ENCODE results near the gene ARHGEF37.

Gene ARHGEF37

DNA sequence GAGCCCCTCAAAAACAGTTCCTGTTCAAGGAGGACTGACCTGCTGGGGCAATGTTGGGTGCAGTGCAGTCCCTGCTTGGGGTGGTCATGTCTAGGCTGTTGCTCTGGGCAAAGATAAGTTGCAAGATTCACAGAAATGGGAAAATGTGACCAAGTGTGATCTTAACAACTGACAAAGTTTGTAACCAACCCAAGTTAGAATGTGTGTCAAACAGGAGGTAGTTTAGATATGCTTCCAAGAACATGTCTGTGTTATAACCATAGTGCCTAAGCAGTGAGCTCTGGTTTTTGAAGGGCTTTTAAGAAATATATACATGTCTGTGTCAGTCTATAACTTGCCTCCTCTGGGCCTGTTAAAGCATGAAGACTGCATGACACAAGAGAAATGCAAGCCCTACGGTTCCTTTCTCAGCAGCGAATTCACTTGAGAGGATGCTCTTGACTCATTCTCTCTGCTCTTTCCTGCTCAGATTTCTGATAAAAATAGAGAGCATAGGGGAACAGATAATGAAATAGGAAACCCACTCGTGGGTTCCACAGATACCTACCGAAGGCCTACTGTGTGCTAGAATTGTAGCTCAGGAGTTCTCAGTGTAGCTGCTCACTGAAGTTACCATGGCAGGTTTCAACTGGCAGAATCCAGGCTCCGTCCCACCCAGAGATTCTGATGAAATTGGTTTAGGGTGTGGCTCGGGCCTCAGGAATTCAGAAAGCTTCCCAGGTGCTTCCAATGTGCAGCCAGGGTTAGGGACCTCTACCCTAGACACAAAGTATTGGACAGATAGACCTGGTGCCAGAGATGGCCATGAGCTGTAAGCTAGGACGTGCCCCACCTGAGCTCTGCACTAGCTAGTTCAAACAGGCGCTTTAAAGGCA, 52.4 kb downstream of the ARHGEF37 start:
- DNase-seq (ENCODE audit: insufficient read length) (no peak), FAIRE-seq (no peak)
- no peak for TF ChIP-seq TAF1 (IDR thresholded peaks at IDR 0.05; ENCODE audit: borderline replicate concordance, low read depth, low read length)
- no peak for TF ChIP-seq POLR2AphosphoS5 (IDR thresholded peaks at IDR 0.05; ENCODE audit: low read depth, low read length)
- TF ChIP-seq POLR2A (IDR thresholded peaks at IDR 0.05; ENCODE audit: low read depth, low read length) = no peak

- DNase-seq (ENCODE audit: insufficient read length) (no peak), FAIRE-seq (no peak)
- TF ChIP-seq POLR2A (IDR thresholded peaks at IDR 0.05; ENCODE audit: low read depth, low read length) (no peak), TAF1 (IDR thresholded peaks at IDR 0.05; ENCODE audit: borderline replicate concordance, low read depth, low read length) (no peak), POLR2AphosphoS5 (IDR thresholded peaks at IDR 0.05; ENCODE audit: low read depth, low read length) (no peak)
These were observed 54.1 kb downstream of the ARHGEF37 start for GRCh38 chr5:149635394-149635793.

DNA sequence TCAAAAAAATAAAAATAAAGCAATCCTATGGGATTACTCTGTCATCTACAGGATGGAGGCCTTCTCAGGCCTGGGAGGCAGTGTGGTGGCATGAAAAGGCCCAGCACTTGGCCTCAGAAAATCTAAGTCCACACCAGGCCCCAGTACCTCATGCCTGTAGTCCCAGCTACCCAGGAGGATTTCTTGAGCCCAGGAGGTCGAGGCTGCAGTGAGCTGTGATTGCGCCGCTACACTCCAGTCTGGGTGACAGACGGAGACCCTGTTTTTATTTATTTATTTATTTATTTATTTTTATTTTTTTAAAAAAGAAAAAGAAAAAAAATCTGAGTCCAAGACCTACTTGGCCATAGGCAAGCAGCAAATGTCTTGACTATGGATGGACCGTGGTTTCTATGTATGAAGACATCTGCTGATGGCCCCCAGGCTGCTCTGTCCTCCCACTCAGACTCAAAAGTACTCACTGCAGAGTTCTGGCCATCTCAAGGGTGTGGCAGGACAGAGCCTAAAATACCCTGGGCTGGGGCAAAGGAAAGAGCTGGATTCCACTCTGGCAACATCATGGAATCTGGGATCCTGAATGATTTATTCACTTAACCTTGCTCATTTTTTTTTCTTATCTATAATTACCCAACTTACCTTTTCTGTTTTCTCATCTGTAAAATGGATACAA, 55.0 kb downstream of the ARHGEF37 start:
- DNase-seq (ENCODE audit: insufficient read length) (no peak), FAIRE-seq (no peak)
- TF ChIP-seq POLR2AphosphoS5 (IDR thresholded peaks at IDR 0.05; ENCODE audit: low read depth, low read length) (no peak), TAF1 (IDR thresholded peaks at IDR 0.05; ENCODE audit: borderline replicate concordance, low read depth, low read length) (no peak), POLR2A (IDR thresholded peaks at IDR 0.05; ENCODE audit: low read depth, low read length) (no peak)

- TF ChIP-seq POLR2A (IDR thresholded peaks at IDR 0.05; ENCODE audit: low read depth, low read length) (no peak), POLR2AphosphoS5 (IDR thresholded peaks at IDR 0.05; ENCODE audit: low read depth, low read length) (no peak), TAF1 (IDR thresholded peaks at IDR 0.05; ENCODE audit: borderline replicate concordance, low read depth, low read length) (no peak)
- DNase-seq (ENCODE audit: insufficient read length) (no peak), FAIRE-seq (peak; percentile 89)
These were observed 55.6 kb downstream of the ARHGEF37 start for GRCh38 chr5:149636861-149637246.

- FAIRE-seq (no peak), DNase-seq (ENCODE audit: insufficient read length) (no peak)
- TF ChIP-seq TAF1 (IDR thresholded peaks at IDR 0.05; ENCODE audit: borderline replicate concordance, low read depth, low read length) (no peak), POLR2AphosphoS5 (IDR thresholded peaks at IDR 0.05; ENCODE audit: low read depth, low read length) (no peak), POLR2A (IDR thresholded peaks at IDR 0.05; ENCODE audit: low read depth, low read length) (no peak)
These were observed 56.8 kb downstream of the ARHGEF37 start for GRCh38 chr5:149638136-149638535.

GRCh38 chr5:149638546-149639241, 57.4 kb downstream of the ARHGEF37 start:
- no peak for DNase-seq (ENCODE audit: insufficient read length)
- no peak for FAIRE-seq
- TF ChIP-seq POLR2A (IDR thresholded peaks at IDR 0.05; ENCODE audit: low read depth, low read length) (no peak), TAF1 (IDR thresholded peaks at IDR 0.05; ENCODE audit: borderline replicate concordance, low read depth, low read length) (no peak), POLR2AphosphoS5 (IDR thresholded peaks at IDR 0.05; ENCODE audit: low read depth, low read length) (no peak)

DNA sequence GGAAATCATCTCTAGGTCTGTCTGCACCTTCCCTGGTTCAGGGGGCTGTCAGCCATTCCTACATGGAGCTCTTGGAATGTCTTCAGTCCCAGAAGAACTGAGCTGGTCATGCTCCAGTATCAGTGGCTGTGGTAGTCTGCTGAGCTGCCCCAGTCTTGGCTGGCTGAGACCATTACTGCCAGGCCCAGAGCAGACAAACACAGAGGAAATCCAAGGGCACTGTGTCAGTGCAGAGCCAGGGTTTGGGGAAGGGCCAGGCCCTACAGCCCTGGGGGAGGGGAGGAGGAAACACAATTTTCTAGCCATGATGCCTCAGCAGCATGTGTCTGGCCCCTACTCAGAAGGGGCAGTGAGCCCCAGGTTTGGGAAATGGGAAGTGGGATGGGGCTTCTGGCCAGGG, 58.4 kb downstream of the ARHGEF37 start:
- no peak for DNase-seq (ENCODE audit: insufficient read length)
- no peak for FAIRE-seq
- TF ChIP-seq TAF1 (IDR thresholded peaks at IDR 0.05; ENCODE audit: borderline replicate concordance, low read depth, low read length) = no peak
- TF ChIP-seq POLR2A (IDR thresholded peaks at IDR 0.05; ENCODE audit: low read depth, low read length) = no peak
- no peak for TF ChIP-seq POLR2AphosphoS5 (IDR thresholded peaks at IDR 0.05; ENCODE audit: low read depth, low read length)

DNA sequence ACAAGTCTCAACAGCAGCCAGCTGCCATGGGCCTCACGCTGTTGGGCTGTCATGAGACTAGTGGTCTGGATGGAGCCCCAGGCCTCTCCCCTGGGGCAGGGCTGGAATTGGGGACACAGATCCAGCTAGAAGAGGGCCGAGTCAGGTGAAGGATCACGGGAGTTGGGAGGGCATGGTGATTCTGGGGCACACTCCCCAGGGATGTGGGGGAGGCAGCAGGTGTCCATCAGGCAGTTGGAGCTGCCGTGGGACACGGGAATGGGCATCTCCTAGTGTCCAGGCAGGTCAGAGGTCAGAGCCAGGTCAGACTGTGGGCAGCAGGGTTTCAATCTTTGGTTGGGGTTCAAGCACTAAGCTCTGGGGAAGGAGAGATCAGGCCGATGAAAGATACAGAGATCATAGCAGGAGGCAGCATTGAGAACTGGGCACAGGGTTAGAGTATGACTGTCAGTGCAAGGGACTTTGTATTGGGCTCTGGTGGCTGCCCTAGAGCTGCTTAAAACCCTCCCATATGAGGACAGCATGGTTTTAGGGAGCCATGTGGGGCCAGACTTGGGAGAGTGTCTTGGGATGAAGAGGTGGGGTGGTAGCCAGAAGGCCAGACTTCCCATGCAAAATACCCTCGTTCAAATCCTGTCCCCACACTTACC, 59.2 kb downstream of the ARHGEF37 start:
- FAIRE-seq (no peak), DNase-seq (ENCODE audit: insufficient read length) (no peak)
- TF ChIP-seq POLR2A (IDR thresholded peaks at IDR 0.05; ENCODE audit: low read depth, low read length) (no peak), TAF1 (IDR thresholded peaks at IDR 0.05; ENCODE audit: borderline replicate concordance, low read depth, low read length) (no peak), POLR2AphosphoS5 (IDR thresholded peaks at IDR 0.05; ENCODE audit: low read depth, low read length) (no peak)

GRCh38 chr5:149641000-149641576, 59.8 kb downstream of the ARHGEF37 start:
- FAIRE-seq (no peak), DNase-seq (ENCODE audit: insufficient read length) (no peak)
- TF ChIP-seq POLR2A (IDR thresholded peaks at IDR 0.05; ENCODE audit: low read depth, low read length) (no peak), TAF1 (IDR thresholded peaks at IDR 0.05; ENCODE audit: borderline replicate concordance, low read depth, low read length) (no peak), POLR2AphosphoS5 (IDR thresholded peaks at IDR 0.05; ENCODE audit: low read depth, low read length) (no peak)

DNA sequence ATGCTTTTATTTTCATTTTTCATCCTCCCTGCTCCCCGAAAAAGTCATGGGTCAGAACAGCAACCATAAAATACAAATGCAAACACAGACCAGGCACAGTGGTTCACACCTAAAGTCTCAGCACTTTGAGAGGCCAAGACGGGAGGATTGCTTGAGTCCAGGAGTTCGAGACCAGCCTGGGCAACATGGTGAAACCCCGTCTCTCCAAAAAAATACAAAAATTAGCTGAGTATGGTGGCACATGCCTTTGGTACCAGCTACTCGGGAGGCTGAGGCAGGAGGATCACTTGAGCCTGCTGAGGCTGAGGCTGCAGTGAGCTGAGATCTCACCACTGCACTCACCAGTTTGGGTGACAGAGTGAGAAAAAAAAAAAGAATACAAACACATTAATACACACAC, 60.3 kb downstream of the ARHGEF37 start:
- FAIRE-seq (no peak), DNase-seq (ENCODE audit: insufficient read length) (no peak)
- TF ChIP-seq TAF1 (IDR thresholded peaks at IDR 0.05; ENCODE audit: borderline replicate concordance, low read depth, low read length) (no peak), POLR2A (IDR thresholded peaks at IDR 0.05; ENCODE audit: low read depth, low read length) (no peak), POLR2AphosphoS5 (IDR thresholded peaks at IDR 0.05; ENCODE audit: low read depth, low read length) (no peak)

DNA sequence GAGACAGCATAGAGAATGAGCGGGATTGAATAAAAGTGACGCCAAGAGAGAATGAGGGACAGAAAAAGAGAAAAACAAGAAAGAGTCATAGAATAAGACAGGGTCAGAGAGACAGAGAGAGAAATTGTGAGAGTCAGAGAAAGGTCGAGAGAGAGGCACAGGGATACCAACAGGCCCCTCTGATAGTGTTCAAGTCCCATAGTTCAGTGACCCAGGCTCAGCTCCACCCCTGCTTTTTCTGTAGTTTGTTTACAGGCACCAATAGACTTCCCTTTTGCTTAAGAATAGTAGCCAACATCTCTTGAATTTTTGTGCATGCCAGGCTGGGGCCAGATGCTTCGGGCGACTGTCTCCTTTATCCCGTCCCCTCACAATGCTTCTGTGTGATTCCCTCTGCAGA, 62.5 kb downstream of the ARHGEF37 start:
- DNase-seq (ENCODE audit: insufficient read length) (no peak), FAIRE-seq (no peak)
- TF ChIP-seq TAF1 (IDR thresholded peaks at IDR 0.05; ENCODE audit: borderline replicate concordance, low read depth, low read length) = no peak
- no peak for TF ChIP-seq POLR2A (IDR thresholded peaks at IDR 0.05; ENCODE audit: low read depth, low read length)
- TF ChIP-seq POLR2AphosphoS5 (IDR thresholded peaks at IDR 0.05; ENCODE audit: low read depth, low read length) = no peak
